HCT116 (cell line): ENCODE measurements around the gene ABCA8. TPM values are rescaled to one million over a fixed set of nuclear protein-coding genes. Genes with fewer than 3 reads are reported as not detected.

ENCODE experiments used
- ATAC-seq: fragments of 200-7000 bp; cut with Tn5 transposase; 2 replicates; pipeline ENCODE4 v1.9.1; 2020; ENCODE audit warnings: mild to moderate bottlenecking, moderate library complexity
- BruUV-seq: library from RNA; stranded (reverse); fragments of 400-500 nt; replicated peaks from 2 replicates; lab custom pipeline; 2021; lab: Mats Ljungman, UMichigan
- CTCF ChIA-PET: fragments of 300-600 bp; sonication (Branson Sonifier 250); formaldehyde crosslinking; loops from one replicate; lab custom pipeline; 2021; ENCODE audit warnings: antibody characterized with exemption; lab: Charles Lee
- POLR2A ChIA-PET: fragments of 300-600, 350-600 bp; sonication (Branson Sonifier 250); formaldehyde crosslinking; loops from one replicate; lab custom pipeline; 2021; ENCODE audit warnings: antibody characterized with exemption; lab: Charles Lee
- RAD21 ChIA-PET, 2 experiments: fragments of 300-600 bp; sonication (Branson Sonifier 250); formaldehyde crosslinking; loops; one replicate each; lab custom pipeline; 2023; ENCODE audit warnings: low total read pairs in 2 of 2; ENCODE audit not compliant: uncharacterized antibody in 2 of 2, unreplicated experiment in 2 of 2, low non-redundant PET in 1 of 2; lab: Charles Lee
- DNase-seq: peaks from one replicate; pipeline ENCODE4 v3.0.0-alpha.2; 2010; ENCODE audit warnings: low read depth, low spot score
- H2AFZ ChIP-seq: fragments of 200-600 bp; shearing (Covaris generic), sonication (generic); 2 replicates; pipeline ENCODE4 v1.6.1; 2017; ENCODE audit warnings: low read depth, mixed run types, mixed read lengths, antibody characterized with exemption, low read length; ENCODE audit not compliant: poor library complexity, severe bottlenecking
- H3K27ac ChIP-seq: 2 replicates; pipeline ENCODE4 v1.5.1; 2012; ENCODE audit warnings: low read depth, low read length
- H3K27me3 ChIP-seq: fragments of 200-600 bp; sonication (generic); 2 replicates; pipeline ENCODE4 v1.6.1; 2016; ENCODE audit warnings: mixed run types, low read length, mixed read lengths; ENCODE audit not compliant: insufficient read depth
- H3K36me3 ChIP-seq, 2 experiments: fragments of 200-500 bp in 1 of 2; fragments of 200-600 bp in 1 of 2; sonication (Bioruptor generic) in 1 of 2; sonication (generic) in 1 of 2; 2 replicates each; pipeline versions ENCODE4 v1.5.1 to v1.6.1; 2014 to 2016; ENCODE audit warnings: low read length in 2 of 2, inconsistent platforms in 1 of 2, mixed read lengths in 1 of 2, mixed run types in 1 of 2; ENCODE audit not compliant: insufficient read depth in 2 of 2, control insufficient read depth in 1 of 2
- H3K4me1 ChIP-seq, 2 experiments: fragments of 200-600 bp in 1 of 2; sonication (generic) in 1 of 2; 2 replicates each; pipeline versions ENCODE4 v1.5.1 to v1.6.1; 2012 to 2017; ENCODE audit warnings: low read length in 2 of 2, inconsistent platforms in 1 of 2, mild to moderate bottlenecking in 1 of 2, mixed read lengths in 1 of 2, mixed run types in 1 of 2, moderate library complexity in 1 of 2; ENCODE audit not compliant: insufficient read depth in 2 of 2, control insufficient read depth in 1 of 2
- H3K4me2 ChIP-seq: fragments of 200-600 bp; sonication (generic); 2 replicates; pipeline ENCODE4 v1.6.1; 2017; ENCODE audit warnings: mixed run types, low read length, mixed read lengths
- H3K4me3 ChIP-seq, 2 experiments: fragments of 200-600 bp in 1 of 2; sonication (generic) in 1 of 2; replicated peaks in 1 of 2; 2 replicates each; pipeline ENCODE4 v1.5.1; 2011 to 2016; ENCODE audit warnings: low read length in 2 of 2, control low read depth in 1 of 2, low read depth in 1 of 2, mild to moderate bottlenecking in 1 of 2, mixed read lengths in 1 of 2, mixed run types in 1 of 2
- H3K79me2 ChIP-seq: fragments of 200-600 bp; sonication (generic); 2 replicates; pipeline ENCODE4 v1.6.1; 2017; ENCODE audit warnings: mild to moderate bottlenecking, mixed run types, low read length, moderate library complexity, mixed read lengths; ENCODE audit not compliant: insufficient read depth
- H3K9ac ChIP-seq: fragments of 200-600 bp; sonication (generic); 2 replicates; pipeline ENCODE4 v1.6.1; 2016; ENCODE audit warnings: low read length, mixed read lengths
- H3K9me2 ChIP-seq: fragments of 200-600 bp; sonication (generic), shearing (Covaris generic); 2 replicates; pipeline ENCODE4 v1.6.1; 2017; ENCODE audit warnings: mixed run types, mild to moderate bottlenecking, moderate library complexity; ENCODE audit not compliant: insufficient read depth
- H3K9me3 ChIP-seq, 2 experiments: fragments of 200-500 bp in 1 of 2; fragments of 200-600 bp in 1 of 2; sonication (Bioruptor generic) in 1 of 2; sonication (generic) in 1 of 2; 2 replicates each; pipeline ENCODE4 v1.6.1; 2014 to 2017; ENCODE audit warnings: low read length in 2 of 2, mixed read lengths in 2 of 2, inconsistent platforms in 1 of 2, low read depth in 1 of 2, mild to moderate bottlenecking in 1 of 2, mixed run types in 1 of 2, moderate library complexity in 1 of 2; ENCODE audit not compliant: control insufficient read depth in 1 of 2, insufficient read depth in 1 of 2
- H4K20me1 ChIP-seq: fragments of 200-600 bp; sonication (generic), shearing (Covaris generic); 2 replicates; pipeline ENCODE4 v1.6.1; 2017; ENCODE audit warnings: mixed run types, mild to moderate bottlenecking, moderate library complexity; ENCODE audit not compliant: insufficient read depth
- ATF3 ChIP-seq: IDR thresholded peaks from 2 replicates; pipeline ENCODE4 v1.6.1; 2012
- CBX3 ChIP-seq: IDR thresholded peaks from 2 replicates; pipeline ENCODE4 v1.6.1; 2012; ENCODE audit warnings: low read depth
- CEBPB ChIP-seq: IDR thresholded peaks from 2 replicates; pipeline ENCODE4 v1.6.1; 2012; ENCODE audit warnings: low read depth
- CTCF ChIP-seq, 3 experiments: fragments of 200-600 bp in 1 of 3; sonication (generic) in 1 of 3; IDR thresholded peaks in 2 of 3; conservative IDR thresholded peaks in 1 of 3; 2 replicates each; pipeline ENCODE4 v1.5.1; 2012 to 2017; ENCODE audit warnings: low read depth in 2 of 3, low read length in 2 of 3, antibody characterized with exemption in 1 of 3, borderline replicate concordance in 1 of 3, control low read depth in 1 of 3, mild to moderate bottlenecking in 1 of 3, mixed read lengths in 1 of 3, mixed run types in 1 of 3, moderate library complexity in 1 of 3; ENCODE audit not compliant: insufficient read depth in 1 of 3
- ELF1 ChIP-seq: IDR thresholded peaks from 2 replicates; pipeline ENCODE4 v1.6.1; 2012; ENCODE audit warnings: low read depth, borderline replicate concordance
- EZH2phosphoT487 ChIP-seq: fragments of 200-600 bp; IDR thresholded peaks from 2 replicates; pipeline ENCODE4 v1.6.1; 2018; ENCODE audit warnings: antibody characterized with exemption, borderline replicate concordance
- FOSL1 ChIP-seq: IDR thresholded peaks from 2 replicates; pipeline ENCODE4 v1.6.1; 2012; ENCODE audit warnings: low read depth
- JUND ChIP-seq: IDR thresholded peaks from 2 replicates; pipeline ENCODE4 v1.6.1; 2012
- POLR2AphosphoS5 ChIP-seq: IDR thresholded peaks from 2 replicates; pipeline ENCODE4 v1.6.1; 2011; ENCODE audit warnings: mild to moderate bottlenecking, low read depth, low read length, moderate library complexity
- SIN3A ChIP-seq: IDR thresholded peaks from 2 replicates; pipeline ENCODE4 v1.6.1; 2012; ENCODE audit warnings: low read depth
- SP1 ChIP-seq: IDR thresholded peaks from 2 replicates; pipeline ENCODE4 v1.6.1; 2012; ENCODE audit warnings: low read depth
- SRF ChIP-seq: IDR thresholded peaks from 2 replicates; pipeline ENCODE4 v1.6.1; 2012; ENCODE audit warnings: low read depth
- TCF7L2 ChIP-seq: IDR thresholded peaks from 2 replicates; pipeline ENCODE4 v1.7.0; 2011; ENCODE audit warnings: borderline replicate concordance, inconsistent platforms; ENCODE audit not compliant: insufficient read depth, insufficient read length; ENCODE audit errors: extremely low read depth
- YY1 ChIP-seq: IDR thresholded peaks from 2 replicates; pipeline ENCODE4 v1.6.1; 2011; ENCODE audit warnings: low read length, low read depth, moderate library complexity, mild to moderate bottlenecking; ENCODE audit not compliant: insufficient replicate concordance; ENCODE audit errors: extremely low read depth
- ZFX ChIP-seq: fragments of 450-650 bp; IDR thresholded peaks from 2 replicates; pipeline ENCODE4 v1.6.1; 2017
- ZNF274 ChIP-seq: fragments of 200-500 bp; sonication (Bioruptor generic); IDR thresholded peaks from 2 replicates; pipeline ENCODE4 v1.6.1; 2014; ENCODE audit warnings: mild to moderate bottlenecking, low read depth, low read length, inconsistent platforms
- intact Hi-C: fragments of 100-400 bp; cut with micrococcal nuclease; formaldehyde crosslinking; loops from 2 replicates; pipeline ENCODE4 v1.10.0; 2022
- total RNA-seq: library from RNA; stranded (reverse); gene quantifications from one replicate; pipeline ENCODE4 v1.2.1, GENCODE V29; 2021; ENCODE audit not compliant: unreplicated experiment
- TF ChIP-seq, protein P1 (sequence below): IDR thresholded peaks from 2 replicates; pipeline ENCODE4 v1.6.1; 2011; ENCODE audit warnings: mild to moderate bottlenecking, low read length, moderate library complexity; ENCODE audit not compliant: insufficient replicate concordance; ENCODE audit errors: extremely low read depth
- TF ChIP-seq, protein P2 (sequence below): IDR thresholded peaks from 2 replicates; pipeline ENCODE4 v1.6.1; 2012; ENCODE audit warnings: low read depth

Gene ABCA8
- total RNA-seq, 1 experiment from 2014 or later: 0.44 TPM

DNA sequence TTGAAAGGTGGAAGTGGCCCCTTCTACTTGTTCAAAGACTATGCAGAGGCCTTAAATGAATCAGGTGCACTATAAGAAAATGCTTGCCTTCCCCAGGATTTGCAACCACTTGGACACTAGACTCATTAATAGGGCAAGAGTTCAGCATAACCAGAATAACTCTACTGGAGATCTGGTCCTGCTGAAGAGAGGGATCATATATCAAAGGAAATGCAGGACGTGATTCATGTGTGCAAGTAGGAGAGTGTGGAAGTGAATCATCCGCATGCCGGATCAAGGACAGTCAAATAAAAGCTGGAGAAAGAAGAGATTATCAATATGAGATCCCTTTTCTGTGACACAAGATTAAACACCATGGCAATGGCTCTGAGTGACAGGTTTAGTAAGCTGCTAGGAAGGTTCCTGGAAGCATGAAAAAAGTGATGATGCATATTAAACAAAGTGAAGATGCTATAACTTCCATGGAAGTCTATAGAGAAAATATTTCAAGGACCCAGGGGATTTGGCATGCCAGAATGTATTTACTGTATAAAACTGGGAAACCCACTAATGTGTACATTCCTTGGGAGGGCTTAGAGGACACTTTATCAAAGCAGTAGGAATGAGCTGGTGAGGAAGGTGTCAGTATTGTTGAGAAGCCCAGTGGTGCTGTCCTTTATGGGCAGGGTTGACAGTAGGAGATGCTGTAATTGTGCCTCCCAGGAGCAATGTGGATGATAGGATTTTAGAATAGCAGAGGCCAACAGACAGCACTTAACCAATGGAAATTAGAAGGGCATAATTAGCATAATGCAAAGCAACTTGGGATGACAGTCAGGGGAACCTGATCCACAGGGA lies 133.1 kb downstream of the ABCA8 start:
- ChIA-PET RAD21 (no interaction called here), POLR2A (no interaction called here), CTCF (interaction anchor here (0.9 to 1.0 kb wide), 2 partner anchors 13 to 85 kb away, joined by 3 read pairs; no protein-coding TSS in a partner anchor)
- no TSS peak for BruUV-seq
- peak overlapping the region; percentile 53; the same call in 1 of the 2 replicates for H3K27ac ChIP-seq
- peaks cover 26 to 34% of the 10 kb centered on the region in 2 experiments for H3K4me1 ChIP-seq
- H2AFZ ChIP-seq: peak overlapping the region; percentile 63
- H3K9me3 ChIP-seq: no peaks in the 10 kb centered on the region
- ATAC-seq (peak; percentile 94), DNase-seq (peak; percentile 97)
- no peaks in the 10 kb centered on the region for H3K79me2 ChIP-seq
- H3K9ac ChIP-seq: 0 out of 2 replicates have a peak overlapping the region, but pooled peaks have one; percentile 2
- H3K4me3 ChIP-seq: peak overlapping the region in 1 of 2 experiments; percentile 33; a peak in 2 of 4 replicates
- H3K36me3 ChIP-seq: no peaks in the 10 kb centered on the region
- H3K4me2 ChIP-seq: peak overlapping the region; percentile 73
- no peaks in the 10 kb centered on the region for H4K20me1 ChIP-seq
- H3K9me2 ChIP-seq: no peaks in the 10 kb centered on the region
- no peaks in the 10 kb centered on the region for H3K27me3 ChIP-seq
- intact Hi-C loops: no loop called here
- TF ChIP-seq ZNF274 (no peak), ZFX (no peak), CBX3 (peak; percentile 99), SP1 (peak; percentile 100), EZH2phosphoT487 (no peak), JUND (peak; percentile 100), ATF3 (0 out of 2 replicates have a peak, but pooled peaks have one; percentile 57), POLR2AphosphoS5 (peak; percentile 78; the same call in 1 of the 2 replicates), TCF7L2 (peak; percentile 100), SRF (peak; percentile 93), FOSL1 (peak; percentile 100), SIN3A (peak; percentile 91), CTCF (IDR thresholded peaks at IDR 0.05 in 2 of 3, conservative IDR thresholded peaks at IDR 0.05 in 1 of 3; ENCODE audit: borderline replicate concordance in 1 of 3, insufficient read depth in 1 of 3, low read depth in 2 of 3, low read length in 2 of 3) (no peak), CEBPB (peak; percentile 96), ELF1 (no peak; the same call in 1 of the 2 replicates), YY1 (peak; percentile 48)
- TF ChIP-seq, protein P1, sequence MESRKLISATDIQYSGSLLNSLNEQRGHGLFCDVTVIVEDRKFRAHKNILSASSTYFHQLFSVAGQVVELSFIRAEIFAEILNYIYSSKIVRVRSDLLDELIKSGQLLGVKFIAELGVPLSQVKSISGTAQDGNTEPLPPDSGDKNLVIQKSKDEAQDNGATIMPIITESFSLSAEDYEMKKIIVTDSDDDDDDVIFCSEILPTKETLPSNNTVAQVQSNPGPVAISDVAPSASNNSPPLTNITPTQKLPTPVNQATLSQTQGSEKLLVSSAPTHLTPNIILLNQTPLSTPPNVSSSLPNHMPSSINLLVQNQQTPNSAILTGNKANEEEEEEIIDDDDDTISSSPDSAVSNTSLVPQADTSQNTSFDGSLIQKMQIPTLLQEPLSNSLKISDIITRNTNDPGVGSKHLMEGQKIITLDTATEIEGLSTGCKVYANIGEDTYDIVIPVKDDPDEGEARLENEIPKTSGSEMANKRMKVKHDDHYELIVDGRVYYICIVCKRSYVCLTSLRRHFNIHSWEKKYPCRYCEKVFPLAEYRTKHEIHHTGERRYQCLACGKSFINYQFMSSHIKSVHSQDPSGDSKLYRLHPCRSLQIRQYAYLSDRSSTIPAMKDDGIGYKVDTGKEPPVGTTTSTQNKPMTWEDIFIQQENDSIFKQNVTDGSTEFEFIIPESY: peak; percentile 90
- TF ChIP-seq, protein P2, sequence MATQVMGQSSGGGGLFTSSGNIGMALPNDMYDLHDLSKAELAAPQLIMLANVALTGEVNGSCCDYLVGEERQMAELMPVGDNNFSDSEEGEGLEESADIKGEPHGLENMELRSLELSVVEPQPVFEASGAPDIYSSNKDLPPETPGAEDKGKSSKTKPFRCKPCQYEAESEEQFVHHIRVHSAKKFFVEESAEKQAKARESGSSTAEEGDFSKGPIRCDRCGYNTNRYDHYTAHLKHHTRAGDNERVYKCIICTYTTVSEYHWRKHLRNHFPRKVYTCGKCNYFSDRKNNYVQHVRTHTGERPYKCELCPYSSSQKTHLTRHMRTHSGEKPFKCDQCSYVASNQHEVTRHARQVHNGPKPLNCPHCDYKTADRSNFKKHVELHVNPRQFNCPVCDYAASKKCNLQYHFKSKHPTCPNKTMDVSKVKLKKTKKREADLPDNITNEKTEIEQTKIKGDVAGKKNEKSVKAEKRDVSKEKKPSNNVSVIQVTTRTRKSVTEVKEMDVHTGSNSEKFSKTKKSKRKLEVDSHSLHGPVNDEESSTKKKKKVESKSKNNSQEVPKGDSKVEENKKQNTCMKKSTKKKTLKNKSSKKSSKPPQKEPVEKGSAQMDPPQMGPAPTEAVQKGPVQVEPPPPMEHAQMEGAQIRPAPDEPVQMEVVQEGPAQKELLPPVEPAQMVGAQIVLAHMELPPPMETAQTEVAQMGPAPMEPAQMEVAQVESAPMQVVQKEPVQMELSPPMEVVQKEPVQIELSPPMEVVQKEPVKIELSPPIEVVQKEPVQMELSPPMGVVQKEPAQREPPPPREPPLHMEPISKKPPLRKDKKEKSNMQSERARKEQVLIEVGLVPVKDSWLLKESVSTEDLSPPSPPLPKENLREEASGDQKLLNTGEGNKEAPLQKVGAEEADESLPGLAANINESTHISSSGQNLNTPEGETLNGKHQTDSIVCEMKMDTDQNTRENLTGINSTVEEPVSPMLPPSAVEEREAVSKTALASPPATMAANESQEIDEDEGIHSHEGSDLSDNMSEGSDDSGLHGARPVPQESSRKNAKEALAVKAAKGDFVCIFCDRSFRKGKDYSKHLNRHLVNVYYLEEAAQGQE: no peak
